Mesendoderm (in vitro differentiated cells): ENCODE data around the gene SLC23A2.

Source experiments
- DNase-seq: peaks from one replicate; pipeline ENCODE4 v3.0.0; 2013
- H2AK5ac ChIP-seq: 2 replicates; pipeline ENCODE4 v1.6.1; 2013; ENCODE audit warnings: low read length, inconsistent platforms
- H2BK120ac ChIP-seq: 2 replicates; pipeline ENCODE4 v1.6.1; 2013; ENCODE audit warnings: low read depth, mild to moderate bottlenecking, low read length, moderate library complexity, mixed read lengths
- H2BK15ac ChIP-seq: replicated peaks from 2 replicates; pipeline ENCODE4 v1.6.1; 2013; ENCODE audit warnings: low read depth, mild to moderate bottlenecking, moderate library complexity
- H2BK5ac ChIP-seq: 2 replicates; pipeline ENCODE4 v1.6.1; 2013; ENCODE audit warnings: low read length, inconsistent platforms
- H3K18ac ChIP-seq: 2 replicates; pipeline ENCODE4 v1.6.1; 2013; ENCODE audit warnings: mild to moderate bottlenecking, low read length, mixed read lengths
- H3K23ac ChIP-seq: one replicate; pipeline ENCODE4 v1.6.1; 2013; ENCODE audit warnings: low read length
- H3K27ac ChIP-seq: 2 replicates; pipeline ENCODE4 v1.5.1; 2013; ENCODE audit warnings: low read depth, mild to moderate bottlenecking, inconsistent platforms, low read length, moderate library complexity
- H3K27me3 ChIP-seq: 2 replicates; pipeline ENCODE4 v1.6.1; 2013; ENCODE audit warnings: low read length, control low read depth, mild to moderate bottlenecking, inconsistent platforms; ENCODE audit not compliant: insufficient read depth, poor library complexity
- H3K36me3 ChIP-seq: 2 replicates; pipeline ENCODE4 v1.6.1; 2013; ENCODE audit warnings: low read length, inconsistent platforms; ENCODE audit not compliant: control insufficient read depth, insufficient read depth
- H3K4ac ChIP-seq: one replicate; pipeline ENCODE4 v1.6.1; 2013; ENCODE audit warnings: low read depth, mild to moderate bottlenecking, low read length, moderate library complexity
- H3K4me1 ChIP-seq: 2 replicates; pipeline ENCODE4 v1.6.1; 2013; ENCODE audit warnings: low read depth, low read length, inconsistent platforms; ENCODE audit not compliant: control insufficient read depth
- H3K4me2 ChIP-seq: 2 replicates; pipeline ENCODE4 v1.6.1; 2013; ENCODE audit warnings: low read length
- H3K4me3 ChIP-seq: 2 replicates; pipeline ENCODE4 v1.5.1; 2013; ENCODE audit warnings: mild to moderate bottlenecking, low read length
- H3K56ac ChIP-seq: one replicate; pipeline ENCODE4 v1.6.1; 2013; ENCODE audit warnings: low read length
- H3K79me1 ChIP-seq: 2 replicates; pipeline ENCODE4 v1.6.1; 2013; ENCODE audit warnings: low read length, inconsistent platforms
- H3K79me2 ChIP-seq: 2 replicates; pipeline ENCODE4 v1.6.1; 2013; ENCODE audit warnings: mild to moderate bottlenecking, low read length; ENCODE audit not compliant: control insufficient read depth, insufficient read depth
- H3K9ac ChIP-seq: 2 replicates; pipeline ENCODE4 v1.6.1; 2013; ENCODE audit warnings: low read length, inconsistent platforms
- H4K5ac ChIP-seq: one replicate; pipeline ENCODE4 v1.6.1; 2013; ENCODE audit warnings: low read length
- H4K8ac ChIP-seq: one replicate; pipeline ENCODE4 v1.6.1; 2013; ENCODE audit warnings: low read depth, mild to moderate bottlenecking, control low read depth, low read length, moderate library complexity
- WGBS: extraction: QIAGEN DNeasy Blood & Tissue Kit; methylation state at CpG from one replicate; pipeline ENCODE4 v1.1.7; 2013; ENCODE audit warnings: low lambda C conversion rate, missing lambda C conversion rate; ENCODE audit not compliant: insufficient coverage; ENCODE audit errors: extremely low coverage; 5-methylcytosine and 5-hydroxymethylcytosine counted together

Gene SLC23A2

DNA sequence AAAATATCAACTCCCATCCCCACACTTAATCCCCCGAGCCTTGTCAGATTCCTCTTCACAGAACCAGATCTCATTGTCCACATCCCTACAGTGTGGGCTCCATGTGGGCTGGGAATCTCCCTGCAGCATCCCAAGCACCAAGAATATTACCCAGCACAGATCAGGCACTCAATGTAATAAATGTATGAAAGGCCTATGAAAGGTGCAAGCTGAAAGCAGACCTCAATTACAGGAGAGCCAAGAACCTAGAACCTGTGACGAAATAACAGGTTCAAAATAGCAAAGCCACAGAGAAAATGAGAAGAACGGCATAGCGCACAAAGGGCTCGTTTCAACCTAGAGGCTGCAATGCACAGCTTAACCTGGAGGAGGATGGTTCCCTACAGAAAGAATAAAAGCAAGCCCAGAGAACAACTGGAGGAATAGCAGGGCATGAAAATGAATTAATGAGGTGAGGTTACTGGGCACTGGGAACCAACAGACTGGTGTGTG lies 3.1 kb downstream of the SLC23A2 start:
- H4K5ac ChIP-seq = no peak overlapping the region
- H3K4me3 ChIP-seq = no peak overlapping the region
- WGBS = 100% methylated on average over 1 of the region's 5 CpGs
- no peak overlapping the region for H3K56ac ChIP-seq
- peaks cover 1% of the 10 kb centered on the region for H3K79me2 ChIP-seq
- H2BK15ac ChIP-seq = no peak overlapping the region
- H3K27me3 ChIP-seq = no peaks in the 10 kb centered on the region
- no peak overlapping the region for H3K18ac ChIP-seq
- no peaks in the 10 kb centered on the region for H3K4me1 ChIP-seq
- H3K4me2 ChIP-seq = no peak overlapping the region
- H2AK5ac ChIP-seq = no peak overlapping the region
- H3K27ac ChIP-seq = no peak overlapping the region
- no peak overlapping the region for H3K9ac ChIP-seq
- H4K8ac ChIP-seq = no peak overlapping the region
- H3K23ac ChIP-seq = no peak overlapping the region
- no peak overlapping the region for H3K4ac ChIP-seq
- no peaks in the 10 kb centered on the region for H3K36me3 ChIP-seq
- H3K79me1 ChIP-seq = peaks cover 4% of the 10 kb centered on the region
- no peak overlapping the region for H2BK5ac ChIP-seq
- peak; percentile 30 for DNase-seq
- H2BK120ac ChIP-seq = no peak overlapping the region

DNA sequence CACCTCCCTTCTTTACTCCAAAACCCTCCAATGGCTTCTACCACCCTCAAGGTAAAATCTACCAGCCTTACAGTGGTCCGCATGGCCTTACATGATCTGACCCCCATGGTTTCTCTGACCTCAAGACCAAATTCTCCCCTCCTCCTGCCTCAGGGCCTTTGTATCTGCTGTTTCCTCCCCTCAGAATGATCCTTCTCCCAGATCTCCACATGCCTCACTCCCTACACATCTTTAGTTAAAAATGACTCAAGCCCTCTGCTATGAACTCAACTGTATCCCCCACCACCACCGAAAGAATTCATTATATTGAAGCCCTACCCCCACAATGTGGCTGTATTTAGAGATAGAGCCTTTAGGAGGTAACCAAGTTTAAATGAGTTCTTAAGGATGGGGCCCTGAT lies 4.1 kb downstream of the SLC23A2 start:
- Histone ChIP-seq H3K36me3 (no peaks in the 10 kb centered on the region), H3K4ac (no peak overlapping the region), H3K79me2 (peaks cover 1% of the 10 kb centered on the region), H3K27ac (no peak overlapping the region), H3K79me1 (peaks cover 4% of the 10 kb centered on the region), H2BK5ac (no peak overlapping the region), H2BK15ac (no peak overlapping the region), H3K4me2 (no peak overlapping the region), H3K23ac (no peak overlapping the region), H3K56ac (no peak overlapping the region), H4K5ac (no peak overlapping the region), H3K9ac (no peak overlapping the region), H3K4me1 (no peaks in the 10 kb centered on the region), H3K27me3 (no peaks in the 10 kb centered on the region), H2BK120ac (no peak overlapping the region), H3K4me3 (no peak overlapping the region), H3K18ac (no peak overlapping the region), H4K8ac (no peak overlapping the region), H2AK5ac (no peak overlapping the region)
- DNase-seq = no peak
- WGBS = no CpG with 5 or more reads among the region's 2 CpGs

DNA sequence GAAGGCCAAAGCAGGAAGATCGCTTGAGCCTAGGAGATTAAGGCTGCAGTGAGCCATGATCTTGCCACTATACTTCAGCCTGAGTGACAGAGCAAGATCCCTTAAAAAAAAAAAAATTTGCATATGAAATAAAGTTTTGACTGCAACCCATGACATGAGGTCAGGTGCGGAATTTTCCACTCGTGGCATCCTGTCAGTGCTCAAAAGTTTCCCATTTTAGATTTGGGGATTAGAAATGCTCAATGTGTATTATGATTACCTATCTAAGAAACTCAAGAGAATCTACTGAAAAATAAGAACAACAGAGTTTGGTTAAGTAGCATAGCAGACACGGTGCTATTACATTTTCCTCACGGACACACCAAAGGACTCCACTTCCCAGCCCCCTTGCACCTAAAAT lies 11.7 kb downstream of the SLC23A2 start:
- Histone ChIP-seq H3K27me3 (no peaks in the 10 kb centered on the region), H2BK15ac (no peak overlapping the region), H3K18ac (no peak overlapping the region), H2AK5ac (no peak overlapping the region), H3K79me2 (no peaks in the 10 kb centered on the region), H2BK120ac (no peak overlapping the region), H3K36me3 (no peaks in the 10 kb centered on the region), H2BK5ac (no peak overlapping the region), H3K79me1 (peaks cover 1% of the 10 kb centered on the region), H3K9ac (no peak overlapping the region), H3K56ac (no peak overlapping the region), H4K8ac (no peak overlapping the region), H3K4ac (no peak overlapping the region), H3K4me1 (no peaks in the 10 kb centered on the region), H3K27ac (no peak overlapping the region), H3K4me3 (no peak overlapping the region), H3K23ac (no peak overlapping the region), H3K4me2 (no peak overlapping the region), H4K5ac (no peak overlapping the region)
- no peak for DNase-seq
- no CpG with 5 or more reads among the region's 5 CpGs for WGBS

DNA sequence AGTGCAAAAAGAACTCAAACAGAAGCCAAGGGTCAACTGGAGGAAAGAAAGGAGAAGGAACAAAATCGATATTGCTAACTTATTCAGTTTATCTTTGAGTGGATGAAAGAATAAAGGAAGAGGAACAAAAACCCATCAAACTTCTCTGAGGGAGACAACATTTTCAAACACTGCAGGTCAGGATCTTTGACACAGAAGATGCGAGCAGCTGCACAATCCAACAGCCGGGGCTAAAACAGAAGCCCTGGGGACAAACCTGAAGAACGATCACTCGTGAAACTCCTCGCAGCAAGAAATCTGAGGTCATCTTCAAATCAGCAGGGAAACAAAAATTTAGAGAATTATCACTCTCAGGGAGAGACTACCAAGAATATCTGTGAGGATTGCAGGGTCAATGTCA lies 14.2 kb downstream of the SLC23A2 start:
- peaks cover 1% of the 10 kb centered on the region for H3K79me1 ChIP-seq
- no peak overlapping the region for H3K4me3 ChIP-seq
- H2BK120ac ChIP-seq = no peak overlapping the region
- H3K36me3 ChIP-seq = no peaks in the 10 kb centered on the region
- no peak overlapping the region for H2AK5ac ChIP-seq
- DNase-seq = no peak
- no peak overlapping the region for H3K23ac ChIP-seq
- no peak overlapping the region for H4K8ac ChIP-seq
- WGBS = no CpG with 5 or more reads among the region's 6 CpGs
- no peak overlapping the region for H3K4ac ChIP-seq
- H4K5ac ChIP-seq = no peak overlapping the region
- H3K4me1 ChIP-seq = no peaks in the 10 kb centered on the region
- no peak overlapping the region for H3K27ac ChIP-seq
- no peaks in the 10 kb centered on the region for H3K27me3 ChIP-seq
- H2BK5ac ChIP-seq = no peak overlapping the region
- no peak overlapping the region for H3K9ac ChIP-seq
- no peaks in the 10 kb centered on the region for H3K79me2 ChIP-seq
- H2BK15ac ChIP-seq = no peak overlapping the region
- H3K56ac ChIP-seq = no peak overlapping the region
- H3K18ac ChIP-seq = no peak overlapping the region
- H3K4me2 ChIP-seq = no peak overlapping the region

DNA sequence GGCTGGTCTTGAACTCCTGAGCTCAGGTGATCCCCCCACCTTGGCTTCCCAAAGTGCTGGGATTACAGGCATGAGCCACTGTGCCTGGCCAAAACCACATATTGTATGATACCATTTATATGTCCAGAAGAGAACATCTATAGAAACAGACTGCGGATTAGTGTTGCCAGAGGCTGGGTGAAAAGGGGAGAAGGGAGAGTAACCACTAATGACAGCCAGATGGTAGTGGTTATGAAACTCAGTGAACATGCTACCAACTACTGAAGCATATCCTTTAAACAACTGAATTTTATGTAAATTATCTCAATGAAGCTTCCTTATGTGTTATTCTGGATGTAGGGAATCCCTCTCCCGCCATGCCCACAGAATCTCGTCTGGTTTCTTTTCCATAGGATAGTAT lies 15.7 kb downstream of the SLC23A2 start:
- Histone ChIP-seq H3K36me3 (no peaks in the 10 kb centered on the region), H4K5ac (no peak overlapping the region), H3K4me1 (no peaks in the 10 kb centered on the region), H2AK5ac (no peak overlapping the region), H3K27me3 (no peaks in the 10 kb centered on the region), H2BK15ac (no peak overlapping the region), H3K9ac (no peak overlapping the region), H2BK5ac (no peak overlapping the region), H3K23ac (no peak overlapping the region), H3K79me2 (no peaks in the 10 kb centered on the region), H3K18ac (no peak overlapping the region), H3K4me3 (no peak overlapping the region), H3K56ac (no peak overlapping the region), H3K27ac (no peak overlapping the region), H4K8ac (no peak overlapping the region), H3K79me1 (peaks cover 1% of the 10 kb centered on the region), H2BK120ac (no peak overlapping the region), H3K4ac (no peak overlapping the region), H3K4me2 (no peak overlapping the region)
- DNase-seq = no peak
- WGBS = no CpG with 5 or more reads among the region's 3 CpGs

DNA sequence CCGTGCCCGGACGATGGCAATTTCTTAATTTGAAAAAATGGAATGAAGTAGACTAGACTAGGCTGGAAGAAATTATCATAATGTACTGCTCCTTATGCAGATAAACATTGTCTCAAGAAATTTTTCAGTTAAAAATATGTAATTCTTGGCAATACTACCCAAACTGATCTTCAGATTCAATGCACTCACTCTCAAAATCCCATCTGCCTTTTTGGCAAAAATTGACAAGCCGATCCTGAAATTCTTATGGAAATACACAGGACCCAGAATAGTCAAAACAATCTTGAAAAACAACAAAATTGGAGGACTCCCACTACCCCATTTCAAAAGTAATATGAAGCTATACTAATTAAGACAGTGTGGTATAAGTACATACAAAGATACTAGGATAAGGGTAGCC lies 19.0 kb downstream of the SLC23A2 start:
- H2BK120ac ChIP-seq = no peak overlapping the region
- no peak overlapping the region for H2AK5ac ChIP-seq
- no peak overlapping the region for H3K4me3 ChIP-seq
- DNase-seq = no peak
- no peak overlapping the region for H3K56ac ChIP-seq
- no peaks in the 10 kb centered on the region for H3K36me3 ChIP-seq
- H3K4me2 ChIP-seq = no peak overlapping the region
- no peak overlapping the region for H3K27ac ChIP-seq
- no peak overlapping the region for H4K8ac ChIP-seq
- H3K4me1 ChIP-seq = no peaks in the 10 kb centered on the region
- H3K79me2 ChIP-seq = no peaks in the 10 kb centered on the region
- no peak overlapping the region for H3K4ac ChIP-seq
- no peak overlapping the region for H2BK5ac ChIP-seq
- H3K27me3 ChIP-seq = no peaks in the 10 kb centered on the region
- no peak overlapping the region for H2BK15ac ChIP-seq
- no peak overlapping the region for H4K5ac ChIP-seq
- no peak overlapping the region for H3K18ac ChIP-seq
- no CpG with 5 or more reads among the region's 4 CpGs for WGBS
- no peak overlapping the region for H3K9ac ChIP-seq
- peaks cover 1% of the 10 kb centered on the region for H3K79me1 ChIP-seq
- H3K23ac ChIP-seq = no peak overlapping the region
